H1 (cell line): Measurements from ENCODE around the gene SKIDA1. TPM values are rescaled to one million over a fixed set of nuclear protein-coding genes. Genes with fewer than 3 reads are reported as not detected.
A peak's percentile ranks its signal among the peaks of the same experiment; 100 is the strongest.

Experiments
- E2F6 ChIP-seq: IDR thresholded peaks from 2 replicates; pipeline ENCODE4 v1.6.1; 2012; ENCODE audit warnings: inconsistent platforms
- SIN3A ChIP-seq, 2 experiments: IDR thresholded peaks in 1 of 2; conservative IDR thresholded peaks in 1 of 2; 2 replicates each; pipeline ENCODE4 v1.6.1; 2011 to 2012; ENCODE audit warnings: low read length in 2 of 2, improper control_type of control experiment in 1 of 2, low read depth in 1 of 2, mild to moderate bottlenecking in 1 of 2
- SIX5 ChIP-seq: IDR thresholded peaks from 2 replicates; pipeline ENCODE4 v1.6.1; 2011; ENCODE audit warnings: mild to moderate bottlenecking, low read depth, low read length
- SP4 ChIP-seq: IDR thresholded peaks from 2 replicates; pipeline ENCODE4 v1.6.1; 2012; ENCODE audit warnings: low read length, inconsistent platforms
- SRF ChIP-seq: IDR thresholded peaks from 2 replicates; pipeline ENCODE4 v1.6.1; 2011; ENCODE audit warnings: mild to moderate bottlenecking, low read depth, low read length, moderate library complexity
- SUZ12 ChIP-seq: fragments of 200-600 bp; sonication (generic); IDR thresholded peaks from 2 replicates; pipeline ENCODE4 v1.6.1; 2012; ENCODE audit warnings: mild to moderate bottlenecking, inconsistent platforms, low read length, moderate library complexity, mixed read lengths
- TBP ChIP-seq: IDR thresholded peaks from 2 replicates; pipeline ENCODE4 v1.6.1; 2011; ENCODE audit warnings: low read depth, low read length, improper control_type of control experiment
- polyA plus RNA-seq, 7 experiments: library from polyadenylated mRNA; depleted of rRNA in 3 of 7; stranded (reverse) in 5 of 7; unstranded in 2 of 7; fragments of >200 nt in 5 of 7; fragments of 200-250 nt in 2 of 7; gene quantifications; 1 replicate in 5 of 7; 2 replicates in 1 of 7; 4 replicates in 1 of 7; pipeline versions ENCODE4 v1.2.1 to v1.2.3, GENCODE V29; 2011 to 2013; ENCODE audit warnings: missing spikeins in 2 of 7, mixed read lengths in 2 of 7
- total RNA-seq: library from RNA; stranded (reverse); fragmentation: NEBNext Ultra II Directional; extraction: Animal tissue kit (Norgen Biotek cat#: 25700); gene quantifications from 2 replicates; pipeline ENCODE4 v1.2.1, GENCODE V29; 2021

The SKIDA1 gene
- total and polyA plus RNA-seq, 2 of the 8 experiments (the other 6 are each of a cell fraction or from before 2014, with no cell fraction given), result 1.5 to 8.0 TPM

GRCh38 chr10:21515361-21516241 lies 9.9 kb downstream of the SKIDA1 start (continued):
- TF ChIP-seq SIN3A (conservative IDR thresholded peaks at IDR 0.05 in 1 of 2, IDR thresholded peaks at IDR 0.05 in 1 of 2; ENCODE audit: low read depth in 1 of 2, low read length in 2 of 2) (0 out of 4 replicates have a peak, but pooled peaks have one; percentile 7 to 60), E2F6 (no peak), SRF (no peak), TBP (no peak; the same call in 1 of the 2 replicates), SUZ12 (0 out of 2 replicates have a peak, but pooled peaks have one; percentile 24), SIX5 (no peak), SP4 (no peak)
